Brain microvascular endothelial cell (primary cell): Measurements from ENCODE around the gene FGD5.

Source experiments
- DNase-seq: peaks from one replicate; pipeline ENCODE4 v3.0.0-alpha.2; 2020
- H3K27ac ChIP-seq: fragments of 250-450 bp; sonication (Bioruptor Pico); 2 replicates; pipeline ENCODE4 v1.5.1; 2020; ENCODE audit warnings: mild to moderate bottlenecking, moderate library complexity
- H3K27me3 ChIP-seq: fragments of 250-450 bp; sonication (Bioruptor Pico); replicated peaks from 2 replicates; pipeline ENCODE4 v1.5.1; 2020; ENCODE audit warnings: mild to moderate bottlenecking
- H3K36me3 ChIP-seq: fragments of 250-450 bp; sonication (Bioruptor Pico); replicated peaks from 2 replicates; pipeline ENCODE4 v1.5.1; 2020; ENCODE audit warnings: mild to moderate bottlenecking
- H3K4me3 ChIP-seq: 2 replicates; pipeline ENCODE4 v1.5.1; 2011; ENCODE audit warnings: low read depth, mild to moderate bottlenecking, control low read depth, low read length, moderate library complexity
- in situ Hi-C: cut with HindIII; loops from 2 replicates; pipeline ENCODE4 v1.10.0; 2017; ENCODE audit warnings: low sequenced_read_pairs, low pct_ligation_motif_present
- TF ChIP-seq, protein P1 (sequence below): IDR thresholded peaks from 2 replicates; pipeline ENCODE4 v1.5.1; 2011; ENCODE audit warnings: low read depth, mild to moderate bottlenecking, moderate library complexity, low read length, control low read depth, inconsistent platforms; ENCODE audit errors: missing control alignments

The FGD5 gene

DNA sequence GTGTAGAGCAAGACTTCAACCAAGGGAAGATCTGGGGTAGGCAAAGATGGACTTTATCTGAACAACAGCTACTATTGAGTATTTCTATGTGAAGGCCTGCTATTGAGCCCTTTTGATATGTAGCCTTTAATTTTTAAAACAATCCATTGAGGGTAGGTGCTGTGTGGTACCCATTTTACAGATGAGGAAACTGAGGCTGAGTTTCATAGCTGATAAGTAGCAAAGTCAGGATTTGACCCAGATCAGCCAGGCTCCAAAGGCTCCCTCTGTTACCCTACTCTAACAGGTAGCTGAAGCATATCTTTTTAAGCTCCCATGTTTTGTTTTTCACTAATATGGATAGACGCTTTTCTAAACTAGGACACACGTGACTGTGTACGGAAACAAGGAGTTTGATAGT lies 2.4 kb upstream of the FGD5 start:
- Histone ChIP-seq H3K27me3 (peaks cover 11% of the 10 kb centered on the region), H3K36me3 (no peaks in the 10 kb centered on the region), H3K27ac (no peak overlapping the region), H3K4me3 (no peak overlapping the region)
- DNase-seq: no peak
- in situ Hi-C loops: no loop called here
- TF ChIP-seq, protein P1, sequence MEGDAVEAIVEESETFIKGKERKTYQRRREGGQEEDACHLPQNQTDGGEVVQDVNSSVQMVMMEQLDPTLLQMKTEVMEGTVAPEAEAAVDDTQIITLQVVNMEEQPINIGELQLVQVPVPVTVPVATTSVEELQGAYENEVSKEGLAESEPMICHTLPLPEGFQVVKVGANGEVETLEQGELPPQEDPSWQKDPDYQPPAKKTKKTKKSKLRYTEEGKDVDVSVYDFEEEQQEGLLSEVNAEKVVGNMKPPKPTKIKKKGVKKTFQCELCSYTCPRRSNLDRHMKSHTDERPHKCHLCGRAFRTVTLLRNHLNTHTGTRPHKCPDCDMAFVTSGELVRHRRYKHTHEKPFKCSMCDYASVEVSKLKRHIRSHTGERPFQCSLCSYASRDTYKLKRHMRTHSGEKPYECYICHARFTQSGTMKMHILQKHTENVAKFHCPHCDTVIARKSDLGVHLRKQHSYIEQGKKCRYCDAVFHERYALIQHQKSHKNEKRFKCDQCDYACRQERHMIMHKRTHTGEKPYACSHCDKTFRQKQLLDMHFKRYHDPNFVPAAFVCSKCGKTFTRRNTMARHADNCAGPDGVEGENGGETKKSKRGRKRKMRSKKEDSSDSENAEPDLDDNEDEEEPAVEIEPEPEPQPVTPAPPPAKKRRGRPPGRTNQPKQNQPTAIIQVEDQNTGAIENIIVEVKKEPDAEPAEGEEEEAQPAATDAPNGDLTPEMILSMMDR: no peak

DNA sequence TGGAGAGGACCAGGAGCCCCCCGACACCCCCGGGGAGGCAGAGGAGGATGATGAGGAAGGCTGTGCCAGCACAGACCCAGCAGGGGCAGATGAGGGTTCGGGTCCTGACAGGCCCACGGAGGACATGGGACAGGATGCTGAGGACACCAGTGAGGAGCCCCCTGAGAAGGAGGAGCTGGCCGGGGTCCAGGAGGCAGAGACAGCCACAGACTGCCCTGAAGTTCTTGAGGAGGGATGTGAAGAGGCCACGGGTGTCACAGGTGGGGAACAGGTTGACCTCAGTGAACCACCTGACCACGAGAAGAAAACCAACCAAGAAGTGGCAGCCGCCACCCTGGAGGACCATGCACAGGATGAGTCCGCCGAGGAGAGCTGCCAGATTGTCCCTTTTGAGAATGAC lies 909 bp downstream of the FGD5 start:
- H3K27me3 ChIP-seq: no peaks in the 10 kb centered on the region

DNA sequence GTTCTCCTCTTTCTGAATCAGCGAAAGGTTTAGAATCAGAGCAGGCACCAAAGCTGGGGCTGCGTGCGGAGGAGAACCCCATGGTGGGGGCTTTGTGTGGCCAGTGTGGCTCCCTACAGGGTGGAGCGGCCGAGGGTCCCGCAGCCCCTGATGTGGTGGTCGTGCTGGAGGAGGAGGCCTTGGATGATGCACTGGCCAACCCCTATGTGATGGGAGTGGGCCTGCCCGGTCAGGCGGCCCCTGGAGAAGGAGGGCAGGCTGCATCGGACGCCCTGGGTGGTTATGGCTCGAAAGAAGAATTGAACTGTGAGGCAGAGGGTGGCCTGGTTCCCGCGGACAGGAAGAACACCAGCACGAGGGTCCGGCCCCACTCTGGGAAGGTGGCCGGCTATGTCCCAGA lies 1.4 kb downstream of the FGD5 start:
- Histone ChIP-seq H3K27ac (no peak overlapping the region), H3K27me3 (no peaks in the 10 kb centered on the region), H3K36me3 (no peaks in the 10 kb centered on the region), H3K4me3 (no peak overlapping the region)
- in situ Hi-C loops: no loop called here
- no peak for DNase-seq
- TF ChIP-seq, protein P1: no peak

More for the DNA sequence above, 909 bp downstream of the FGD5 start:
- in situ Hi-C loops: no loop called here
- TF ChIP-seq, protein P1: no peak
- Histone ChIP-seq H3K4me3 (no peak overlapping the region), H3K27ac (no peak overlapping the region), H3K36me3 (no peaks in the 10 kb centered on the region)
- DNase-seq: no peak

DNA sequence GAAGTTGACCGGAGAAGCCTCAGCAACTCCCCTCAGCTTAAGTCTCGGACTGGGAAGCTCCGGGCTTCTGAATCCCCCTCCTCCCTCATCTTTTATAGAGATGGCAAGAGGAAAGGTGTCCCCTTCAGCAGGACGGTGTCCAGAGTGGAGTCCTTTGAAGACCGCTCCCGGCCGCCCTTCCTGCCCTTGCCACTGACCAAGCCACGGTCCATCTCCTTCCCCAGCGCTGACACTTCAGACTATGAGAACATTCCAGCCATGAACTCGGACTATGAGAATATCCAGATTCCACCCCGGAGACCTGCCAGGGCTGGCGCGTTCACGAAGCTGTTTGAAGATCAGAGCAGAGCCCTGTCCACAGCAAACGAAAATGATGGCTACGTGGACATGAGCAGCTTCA lies 2.4 kb downstream of the FGD5 start:
- no peak overlapping the region for H3K27ac ChIP-seq
- no peaks in the 10 kb centered on the region for H3K36me3 ChIP-seq
- H3K4me3 ChIP-seq: no peak overlapping the region
- no peaks in the 10 kb centered on the region for H3K27me3 ChIP-seq
- DNase-seq: no peak
- in situ Hi-C loops: no loop called here
- TF ChIP-seq, protein P1: no peak

DNA sequence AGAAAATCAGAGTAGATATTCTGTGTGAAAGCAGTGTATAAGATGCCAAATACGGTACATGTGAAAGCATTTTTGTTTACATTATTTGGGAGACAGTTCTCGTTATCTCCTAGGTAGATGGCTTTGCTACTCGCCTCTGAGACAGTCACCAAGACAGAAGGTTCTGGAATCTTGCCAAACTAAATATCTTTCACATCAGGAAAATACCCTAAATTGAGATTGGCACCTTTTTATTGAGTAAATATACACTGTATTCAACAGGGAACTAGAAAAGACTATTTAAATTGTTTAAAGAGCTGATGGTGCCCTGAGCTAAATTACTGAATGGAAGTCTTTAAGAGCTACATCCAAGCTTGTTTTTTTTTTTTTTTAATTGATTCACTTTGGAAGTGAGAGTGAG lies 3.4 kb downstream of the FGD5 start:
- H3K27me3 ChIP-seq: no peaks in the 10 kb centered on the region
- in situ Hi-C loops: no loop called here
- H3K27ac ChIP-seq: no peak overlapping the region
- TF ChIP-seq, protein P1: no peak
- H3K36me3 ChIP-seq: no peaks in the 10 kb centered on the region
- DNase-seq: no peak
- no peak overlapping the region for H3K4me3 ChIP-seq

DNA sequence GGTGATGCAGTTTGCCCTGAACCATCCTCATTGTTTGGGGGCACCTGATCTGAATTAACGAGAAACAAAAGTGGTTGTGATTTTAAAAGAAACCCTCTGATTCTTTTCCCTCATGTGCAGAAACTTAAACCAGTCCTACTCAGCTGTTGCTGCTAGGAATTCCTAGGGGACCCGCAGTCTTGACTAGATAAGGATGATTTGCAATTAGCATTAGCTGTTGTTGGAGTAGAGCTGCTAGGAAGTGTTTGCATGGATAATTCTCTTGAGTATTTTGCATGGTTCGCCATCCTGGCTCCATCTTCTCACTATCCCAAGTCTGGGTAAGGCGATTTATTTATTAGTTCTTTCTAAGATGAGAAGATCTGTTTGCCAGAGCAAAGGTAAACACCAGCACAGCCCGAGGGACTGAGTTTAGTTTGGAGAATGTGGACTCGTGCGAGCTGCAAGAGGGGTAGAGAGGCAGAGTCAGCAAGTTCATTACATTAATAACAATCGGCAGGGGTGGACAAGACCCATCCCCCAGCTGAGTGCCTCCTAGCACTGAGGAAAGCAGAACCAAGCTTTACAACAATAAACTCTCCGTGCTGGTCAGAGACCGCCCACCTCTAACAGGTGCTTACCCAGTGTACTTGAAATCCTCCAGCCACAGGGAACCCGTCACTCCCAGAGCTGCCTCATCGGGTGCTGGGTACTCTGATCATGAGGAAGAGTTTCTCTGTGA lies 4.1 kb downstream of the FGD5 start:
- H3K36me3 ChIP-seq: no peaks in the 10 kb centered on the region
- no peaks in the 10 kb centered on the region for H3K27me3 ChIP-seq
- no peak overlapping the region for H3K4me3 ChIP-seq
- DNase-seq: no peak
- TF ChIP-seq, protein P1: no peak
- no peak overlapping the region for H3K27ac ChIP-seq
- in situ Hi-C loops: no loop called here
